ENCODE results near the gene SRPK2.

The SRPK2 gene

GRCh38 chr7:105278565-105278964 is 110.2 kb downstream of the SRPK2 start:
- no peak overlapping the region for H3K4me3 ChIP-seq (ENCODE audit: low read depth in 1 of 2, low read length in 1 of 2)
- H3K4me1 ChIP-seq (ENCODE audit: control insufficient read depth in 1 of 2, insufficient read depth in 1 of 2, low read depth in 1 of 2, low read length in 1 of 2), result peaks cover 8 to 11% of the 10 kb centered on the region in 2 experiments
- H3K27ac ChIP-seq, result no peak overlapping the region
- no peaks in the 10 kb centered on the region for H3K27me3 ChIP-seq
- peaks cover 2% of the 10 kb centered on the region for H3K36me3 ChIP-seq
- TF ChIP-seq CTCF (IDR thresholded peaks at IDR 0.05), result no peak
- no peaks in the 10 kb centered on the region for H3K9me3 ChIP-seq

- peaks cover 0 to 3% of the 10 kb centered on the region in 2 experiments for H3K4me1 ChIP-seq (ENCODE audit: control insufficient read depth in 1 of 2, insufficient read depth in 1 of 2, low read depth in 1 of 2, low read length in 1 of 2)
- H3K4me3 ChIP-seq (ENCODE audit: low read depth in 1 of 2, low read length in 1 of 2), result no peak overlapping the region
- TF ChIP-seq CTCF (IDR thresholded peaks at IDR 0.05), result no peak
- peaks cover 2% of the 10 kb centered on the region for H3K36me3 ChIP-seq
- no peaks in the 10 kb centered on the region for H3K27me3 ChIP-seq
- H3K9me3 ChIP-seq, result no peaks in the 10 kb centered on the region
- no peak overlapping the region for H3K27ac ChIP-seq
Observed at GRCh38 chr7:105277341-105277740, 111.4 kb downstream of the SRPK2 start.

- no peaks in the 10 kb centered on the region for H3K9me3 ChIP-seq
- TF ChIP-seq CTCF (IDR thresholded peaks at IDR 0.05), result no peak
- H3K4me3 ChIP-seq (ENCODE audit: low read depth in 1 of 2, low read length in 1 of 2), result no peak overlapping the region
- H3K27me3 ChIP-seq, result no peaks in the 10 kb centered on the region
- no peaks in the 10 kb centered on the region for H3K36me3 ChIP-seq
- H3K4me1 ChIP-seq (ENCODE audit: control insufficient read depth in 1 of 2, insufficient read depth in 1 of 2, low read depth in 1 of 2, low read length in 1 of 2), result peaks cover 25 to 32% of the 10 kb centered on the region in 2 experiments
- H3K27ac ChIP-seq, result no peak overlapping the region
Observed at GRCh38 chr7:105270117-105270516, 118.6 kb downstream of the SRPK2 start.

- Histone ChIP-seq H3K36me3 (no peaks in the 10 kb centered on the region), H3K27ac (peak overlapping the region; percentile 76), H3K4me1 (ENCODE audit: control insufficient read depth in 1 of 2, insufficient read depth in 1 of 2, low read depth in 1 of 2, low read length in 1 of 2) (peaks cover 25 to 32% of the 10 kb centered on the region in 2 experiments), H3K9me3 (no peaks in the 10 kb centered on the region), H3K4me3 (ENCODE audit: low read depth in 1 of 2, low read length in 1 of 2) (peak overlapping the region in 1 of 2 experiments; percentile 22), H3K27me3 (no peaks in the 10 kb centered on the region)
- TF ChIP-seq CTCF (IDR thresholded peaks at IDR 0.05), result no peak
Observed at GRCh38 chr7:105269397-105269796, 119.3 kb downstream of the SRPK2 start.

GRCh38 chr7:105268511-105269392 is 120.0 kb downstream of the SRPK2 start:
- Histone ChIP-seq H3K27ac (peak overlapping the region; percentile 76), H3K9me3 (no peaks in the 10 kb centered on the region), H3K4me1 (ENCODE audit: control insufficient read depth in 1 of 2, insufficient read depth in 1 of 2, low read depth in 1 of 2, low read length in 1 of 2) (peaks cover 25 to 32% of the 10 kb centered on the region in 2 experiments), H3K4me3 (ENCODE audit: low read depth in 1 of 2, low read length in 1 of 2) (peak overlapping the region; percentile 22 to 28), H3K27me3 (no peaks in the 10 kb centered on the region), H3K36me3 (no peaks in the 10 kb centered on the region)
- no peak for TF ChIP-seq CTCF (IDR thresholded peaks at IDR 0.05)
